Adrenal gland (tissue), 5 donors: ENCODE measurements around the gene CLTC.

Source experiments
- POLR2A ChIP-seq, 2 donors: fragments of 450-650 bp; IDR thresholded peaks; one replicate each; pipeline ENCODE4 v1.6.1; 2017; ENCODE audit warnings: antibody characterized with exemption in 2 of 2, mild to moderate bottlenecking in 2 of 2, moderate library complexity in 1 of 2
- TF ChIP-seq, protein P1 (sequence below), 6 experiments: fragments of 450-650 bp in 4 of 6; fragments of 200-600 bp in 2 of 6; sonication (generic) in 1 of 6; IDR thresholded peaks; 1 replicate in 5 of 6; 2 replicates in 1 of 6; pipeline versions ENCODE4 v1.5.1 to v1.8.0; 2016 to 2021; ENCODE audit warnings: antibody characterized with exemption in 6 of 6, mild to moderate bottlenecking in 2 of 6, moderate library complexity in 1 of 6
- donor health status: DM: no; HTN: no; CAD: no.

DNA sequence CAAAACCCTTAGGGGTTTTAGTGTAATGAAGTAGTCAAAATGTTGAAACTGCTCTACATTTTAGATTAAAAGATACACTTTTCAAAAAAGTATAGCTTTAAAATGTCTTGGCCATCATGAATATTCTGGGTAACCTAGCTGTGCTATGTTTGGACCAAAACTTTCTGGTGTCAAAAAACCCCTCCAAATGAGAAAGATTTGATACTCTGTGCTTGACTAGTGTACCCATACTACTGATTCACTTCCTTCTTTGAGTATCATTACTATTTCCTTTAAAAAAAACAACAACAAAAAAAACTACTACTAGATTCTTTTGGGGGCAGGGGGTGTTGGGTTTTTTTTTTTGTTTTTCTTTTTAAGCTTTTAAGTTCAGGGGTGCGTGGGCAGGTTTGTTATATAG, 50.2 kb downstream of the CLTC start:
- TF ChIP-seq, protein P1, sequence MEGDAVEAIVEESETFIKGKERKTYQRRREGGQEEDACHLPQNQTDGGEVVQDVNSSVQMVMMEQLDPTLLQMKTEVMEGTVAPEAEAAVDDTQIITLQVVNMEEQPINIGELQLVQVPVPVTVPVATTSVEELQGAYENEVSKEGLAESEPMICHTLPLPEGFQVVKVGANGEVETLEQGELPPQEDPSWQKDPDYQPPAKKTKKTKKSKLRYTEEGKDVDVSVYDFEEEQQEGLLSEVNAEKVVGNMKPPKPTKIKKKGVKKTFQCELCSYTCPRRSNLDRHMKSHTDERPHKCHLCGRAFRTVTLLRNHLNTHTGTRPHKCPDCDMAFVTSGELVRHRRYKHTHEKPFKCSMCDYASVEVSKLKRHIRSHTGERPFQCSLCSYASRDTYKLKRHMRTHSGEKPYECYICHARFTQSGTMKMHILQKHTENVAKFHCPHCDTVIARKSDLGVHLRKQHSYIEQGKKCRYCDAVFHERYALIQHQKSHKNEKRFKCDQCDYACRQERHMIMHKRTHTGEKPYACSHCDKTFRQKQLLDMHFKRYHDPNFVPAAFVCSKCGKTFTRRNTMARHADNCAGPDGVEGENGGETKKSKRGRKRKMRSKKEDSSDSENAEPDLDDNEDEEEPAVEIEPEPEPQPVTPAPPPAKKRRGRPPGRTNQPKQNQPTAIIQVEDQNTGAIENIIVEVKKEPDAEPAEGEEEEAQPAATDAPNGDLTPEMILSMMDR (IDR thresholded peaks at IDR 0.05) = no peak
- TF ChIP-seq POLR2A (IDR thresholded peaks at IDR 0.05) = no peak
